HG03066 (cell line): ENCODE measurements around the gene INPP5K.
"Not testable (repeated sequence)": the region's sequence is repeated elsewhere in the genome, so short reads cannot be mapped to it uniquely, and the experiment has no call there.

Experiments
- ATAC-seq: cut with Tn5 transposase; IDR thresholded peaks from one replicate; pipeline ENCODE4 v1.9.1; 2021; ENCODE audit warnings: low read depth; ENCODE audit not compliant: unreplicated experiment

Gene INPP5K

GRCh38 chr17:1516388-1517161, at the start of gene INPP5K:
Gene INPP5K, minus strand, starts transcription at chr17:1516612. Its CDS starts 113 bp downstream, at chr17:1516499.
- ATAC-seq: peak; percentile 89

- no peak for ATAC-seq
These were observed 49.5 kb upstream of the INPP5K start for GRCh38 chr17:1565877-1566276.

DNA sequence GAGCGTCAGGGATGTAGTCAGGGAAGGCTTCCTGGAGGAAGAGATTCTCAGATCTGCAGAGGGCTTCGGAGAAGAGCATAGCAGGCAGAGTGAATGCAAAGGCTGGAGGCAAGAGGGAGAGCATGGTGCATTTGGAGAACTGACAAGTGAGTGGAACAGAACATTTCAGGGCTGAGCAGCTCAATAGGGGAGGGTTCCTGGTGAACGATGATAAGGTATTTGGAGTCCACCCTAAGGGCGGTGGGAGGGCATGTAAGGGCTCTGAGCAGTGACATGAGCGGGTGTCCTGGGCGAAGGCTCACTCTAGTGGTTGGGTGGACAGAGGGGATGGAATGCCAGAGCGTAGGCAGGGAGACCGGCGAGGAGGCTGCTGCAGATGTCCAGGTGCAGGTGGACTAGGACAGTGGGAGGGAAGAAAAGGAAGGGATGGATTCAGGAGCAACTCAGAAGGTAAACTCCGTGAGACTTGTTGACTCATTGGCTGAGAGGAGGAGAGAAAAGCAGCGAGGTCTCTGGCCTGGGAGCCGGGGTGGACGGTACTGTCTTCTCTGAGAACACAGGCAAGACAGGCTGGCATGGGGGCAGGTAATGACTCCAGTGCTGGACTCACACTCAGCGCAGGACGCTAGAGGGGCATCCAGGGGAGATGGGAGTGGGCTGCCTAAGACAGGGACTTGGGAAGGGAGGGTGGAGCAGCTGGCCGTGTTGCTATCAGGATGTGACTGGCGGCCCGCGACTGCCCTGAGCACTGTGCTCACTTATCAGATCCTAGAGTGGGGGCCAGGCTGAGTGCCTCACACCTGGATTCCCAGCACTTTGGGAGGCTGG, 47.6 kb upstream of the INPP5K start:
- no peak for ATAC-seq

DNA sequence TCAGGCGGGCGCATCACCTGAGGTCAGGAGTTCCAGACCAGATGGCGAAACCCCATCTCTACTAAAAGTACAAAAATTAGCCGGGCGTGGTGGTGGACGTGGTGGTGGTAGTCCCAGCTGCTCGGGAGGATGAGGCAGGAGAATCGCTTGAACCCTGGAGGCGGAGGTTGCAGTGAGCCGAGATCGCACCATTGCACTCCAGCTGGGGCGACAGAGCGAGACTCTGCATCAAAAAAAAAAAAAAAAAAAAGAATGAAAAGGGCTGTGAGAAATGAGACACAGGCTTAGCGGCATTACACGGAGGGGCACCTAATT, 47.0 kb upstream of the INPP5K start:
- ATAC-seq: not testable (repeated sequence)

GRCh38 chr17:1562176-1562643, 45.8 kb upstream of the INPP5K start:
- peak; percentile 32 for ATAC-seq

GRCh38 chr17:1561420-1562175, 45.2 kb upstream of the INPP5K start:
- no peak for ATAC-seq

- no peak for ATAC-seq
These were observed 44.5 kb upstream of the INPP5K start for GRCh38 chr17:1560858-1561355.

- ATAC-seq: no peak
These were observed 43.9 kb upstream of the INPP5K start for GRCh38 chr17:1560101-1560857.

- ATAC-seq: no peak
These were observed 42.9 kb upstream of the INPP5K start for GRCh38 chr17:1559047-1560043.

- ATAC-seq: no peak
These were observed 42.0 kb upstream of the INPP5K start for GRCh38 chr17:1558401-1558800.

DNA sequence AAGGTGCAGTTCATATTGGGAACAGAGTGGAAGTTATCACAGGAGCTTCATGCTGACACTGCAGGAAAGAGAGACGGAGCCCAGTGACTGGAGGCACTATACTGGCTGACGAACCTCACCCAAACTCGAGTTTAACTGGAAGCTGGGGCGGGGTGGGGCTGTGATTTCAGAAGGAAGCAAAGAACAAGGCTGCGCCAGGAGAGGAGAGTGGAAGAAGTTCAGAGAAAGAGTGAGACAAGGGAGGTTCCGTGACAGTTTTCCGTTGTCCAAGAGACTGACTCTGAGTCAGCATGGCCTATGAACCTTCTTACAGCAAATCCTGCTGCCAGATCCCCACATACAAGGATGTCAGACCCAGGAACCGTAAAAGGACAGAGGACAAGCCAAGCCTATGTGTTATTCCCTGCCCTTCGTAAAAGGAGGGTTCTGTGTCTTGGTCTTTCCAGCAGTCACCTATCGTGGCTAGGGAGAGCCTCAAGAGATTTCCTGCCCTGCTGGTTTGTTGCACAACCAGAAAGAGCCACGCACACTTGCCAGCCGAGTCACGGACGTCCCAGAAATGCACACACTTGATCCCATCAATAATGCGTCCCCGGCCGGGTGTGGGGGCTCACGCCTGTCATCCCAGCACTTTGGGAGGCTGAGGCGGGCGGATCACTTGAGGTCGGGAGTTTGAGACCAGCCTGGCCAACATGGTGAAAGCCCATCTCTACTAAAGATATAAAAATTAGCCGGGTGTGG, 41.1 kb upstream of the INPP5K start:
- ATAC-seq: no peak

DNA sequence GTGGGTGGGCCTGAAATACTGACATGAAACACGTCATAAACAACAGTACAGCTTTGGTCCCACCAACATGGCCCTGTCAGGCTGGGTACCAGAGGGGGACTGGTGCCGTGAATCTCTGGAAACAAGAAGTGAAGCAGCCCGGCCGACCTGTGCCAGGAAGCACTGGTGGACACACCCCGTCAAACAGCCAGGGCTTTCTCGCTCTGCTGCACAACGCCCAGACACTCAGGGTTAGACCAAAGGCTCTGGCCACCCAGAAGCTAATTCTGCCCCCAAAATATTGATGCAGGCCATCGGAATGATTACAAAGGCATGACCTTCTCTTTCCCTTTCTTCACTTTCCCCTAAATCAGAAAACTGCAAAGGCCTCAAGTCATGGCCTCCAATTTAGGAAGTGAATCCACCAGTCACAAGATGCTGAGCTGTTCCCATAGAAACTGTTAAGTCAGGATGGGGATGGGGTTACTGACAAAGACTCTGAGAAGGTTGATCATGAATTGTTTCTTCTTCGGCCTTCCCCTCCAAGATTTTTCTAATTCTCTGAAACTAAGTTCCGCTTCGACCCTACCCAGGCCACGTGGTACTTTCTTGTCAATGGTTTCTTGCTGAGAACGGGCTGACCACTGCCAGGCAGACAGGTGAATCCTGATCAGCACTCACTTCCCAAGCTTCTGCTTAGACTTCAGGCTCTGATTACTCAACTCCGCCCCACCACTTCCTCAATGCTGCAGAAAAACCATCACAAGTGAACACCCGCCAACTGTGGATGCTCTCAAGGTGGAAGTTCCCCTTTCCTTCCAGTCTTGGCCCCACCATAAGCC, 39.4 kb upstream of the INPP5K start:
- no peak for ATAC-seq

DNA sequence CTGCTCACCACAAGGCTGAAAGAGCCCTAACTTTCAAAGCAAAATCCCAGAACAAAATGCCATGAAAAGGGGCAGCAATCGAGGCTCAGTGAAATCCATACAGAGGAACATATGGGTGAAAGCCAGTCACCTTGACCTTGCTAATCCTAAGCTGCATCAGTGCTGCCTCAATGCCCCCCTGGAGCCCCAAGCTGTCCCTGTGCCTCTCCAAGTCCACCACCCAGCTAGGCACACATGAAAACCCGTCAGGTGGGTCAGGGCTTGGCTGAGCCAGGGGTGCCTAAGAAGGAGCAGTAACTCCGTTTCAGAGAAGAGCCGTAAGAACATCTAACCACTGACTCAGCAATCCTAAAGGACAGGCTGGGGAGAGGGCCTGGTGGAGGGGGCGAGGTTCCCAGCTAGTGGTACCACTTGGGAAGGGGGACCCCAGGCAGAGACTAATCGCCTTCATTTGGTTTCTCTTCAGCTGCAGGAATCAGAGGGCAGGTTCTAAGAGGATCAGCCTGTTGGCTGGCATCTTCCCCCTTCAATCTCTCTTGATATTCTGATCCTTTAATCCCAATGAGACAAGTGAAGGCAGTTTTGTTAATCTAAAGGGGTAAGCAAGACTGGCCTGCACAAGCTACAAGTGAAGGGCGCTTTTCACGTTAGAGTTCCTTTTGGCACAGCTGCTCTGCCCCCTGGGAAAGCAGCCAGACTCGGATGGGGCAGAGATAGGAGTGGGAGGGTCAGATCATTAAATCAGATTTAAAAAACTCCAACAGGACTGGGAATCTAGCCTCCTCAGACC, 38.5 kb upstream of the INPP5K start:
- no peak for ATAC-seq

GRCh38 chr17:1553354-1554266, 37.2 kb upstream of the INPP5K start:
- no peak for ATAC-seq

- no peak for ATAC-seq
These were observed 36.5 kb upstream of the INPP5K start for GRCh38 chr17:1552932-1553331.

- ATAC-seq: no peak
These were observed 35.3 kb upstream of the INPP5K start for GRCh38 chr17:1551741-1552140.
